Astrocyte of the hippocampus (primary cell): ENCODE results near the gene EML3.
A peak's percentile ranks its signal among the peaks of the same experiment; 100 is the strongest.
"Not testable (repeated sequence)": the region's sequence is repeated elsewhere in the genome, so short reads cannot be mapped to it uniquely, and the experiment has no call there.

Experiments used
- DNase-seq: peaks from one replicate; pipeline ENCODE4 v3.0.0; 2011; ENCODE audit warnings: low read depth, low spot score

Gene EML3

DNA sequence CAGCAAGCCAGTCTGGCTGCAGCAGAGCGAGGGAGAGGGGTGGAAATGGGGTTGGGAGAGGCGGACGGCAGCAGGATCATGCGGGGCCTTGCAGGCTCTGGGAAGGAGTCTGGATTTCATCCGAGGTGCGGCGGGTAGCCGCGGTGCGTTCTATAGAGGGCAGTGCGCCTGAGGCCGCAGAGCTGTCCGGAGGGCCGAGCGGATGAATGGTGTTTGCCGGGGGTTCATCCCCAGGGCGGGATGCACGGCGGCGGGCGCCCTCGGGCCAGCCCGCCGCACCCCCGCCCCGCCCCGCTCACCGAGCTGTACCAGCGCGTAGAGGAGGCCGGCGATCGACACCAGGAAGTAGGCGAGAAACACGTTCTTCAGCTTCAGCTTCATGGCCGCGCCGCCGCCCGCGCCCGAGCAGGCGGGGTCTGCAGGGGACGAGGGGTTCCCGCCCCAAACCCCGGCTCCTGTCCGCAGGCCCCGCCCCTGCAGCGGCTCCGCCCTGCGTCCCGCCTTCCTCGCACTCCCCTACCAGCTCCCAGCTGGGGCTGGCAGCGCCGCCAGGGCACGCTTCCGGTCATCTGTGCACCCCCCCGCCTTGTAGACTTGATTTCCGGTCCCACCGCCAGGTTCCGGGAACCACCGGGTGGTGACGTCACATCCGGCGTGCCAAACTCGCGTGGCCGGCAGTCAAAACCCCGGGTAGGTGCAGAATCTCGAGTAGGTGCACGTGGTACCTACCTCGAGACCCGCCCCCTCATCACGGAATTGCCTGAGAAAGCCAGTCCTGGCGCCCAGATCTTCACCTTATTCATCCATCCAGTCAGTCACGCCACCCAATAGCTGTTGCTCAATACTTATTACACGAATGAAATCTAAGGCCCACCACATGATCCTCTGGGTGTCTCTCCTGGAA lies 9.2 kb upstream of the EML3 start, which contains the start of gene B3GAT3:
B3GAT3 (minus strand) TSS at position 420 of the 904 bp plus-strand sequence; CDS start at position 381, 39 bp downstream.
- DNase-seq: peak; percentile 100

DNA sequence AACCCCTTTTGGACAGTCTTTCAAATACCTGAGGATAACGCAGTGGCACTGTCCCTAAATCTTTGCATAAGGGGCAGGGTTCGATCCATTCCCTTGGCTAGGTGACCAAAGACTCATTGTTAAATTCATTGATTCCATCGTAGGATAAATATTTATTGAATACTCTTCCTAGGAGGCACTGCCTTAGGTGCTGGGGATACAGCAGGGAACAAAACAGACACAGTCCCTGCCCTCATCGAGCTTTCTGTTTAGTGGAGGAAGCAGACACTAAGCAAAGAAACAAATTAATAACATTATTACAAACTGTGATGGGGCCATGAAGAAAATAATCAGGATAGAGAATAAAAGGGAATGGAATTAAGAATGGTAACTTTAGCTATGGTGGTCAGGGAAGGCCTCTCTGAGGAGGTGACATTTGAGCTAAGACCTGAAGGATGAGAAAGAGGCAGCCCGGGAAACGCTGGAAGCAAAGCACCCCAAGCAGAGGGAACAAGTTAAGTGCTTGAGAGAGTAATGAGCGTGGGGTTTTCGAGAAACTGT lies 8.5 kb upstream of the EML3 start:
- DNase-seq: no peak

DNA sequence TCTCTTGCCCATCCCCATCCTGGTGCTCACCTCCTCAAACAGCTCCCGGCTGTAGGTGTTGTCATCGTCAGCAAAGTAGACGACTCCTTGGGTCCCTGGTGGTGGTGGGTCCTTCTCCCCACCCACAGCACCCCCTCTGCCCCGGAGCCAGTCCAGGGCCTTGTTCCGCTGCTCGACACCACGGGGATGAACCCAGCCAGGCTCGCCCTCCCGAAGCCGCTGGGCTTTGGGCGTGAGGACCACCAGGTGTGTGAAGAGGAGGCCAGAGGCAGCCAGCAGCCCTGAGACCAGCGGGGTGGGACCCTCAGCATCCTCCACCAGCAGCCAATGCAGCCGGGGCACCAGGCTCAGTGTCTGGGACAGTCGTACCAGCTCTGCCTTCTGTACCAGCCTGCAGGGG lies 4.4 kb upstream of the EML3 start:
- not testable (repeated sequence) for DNase-seq

DNA sequence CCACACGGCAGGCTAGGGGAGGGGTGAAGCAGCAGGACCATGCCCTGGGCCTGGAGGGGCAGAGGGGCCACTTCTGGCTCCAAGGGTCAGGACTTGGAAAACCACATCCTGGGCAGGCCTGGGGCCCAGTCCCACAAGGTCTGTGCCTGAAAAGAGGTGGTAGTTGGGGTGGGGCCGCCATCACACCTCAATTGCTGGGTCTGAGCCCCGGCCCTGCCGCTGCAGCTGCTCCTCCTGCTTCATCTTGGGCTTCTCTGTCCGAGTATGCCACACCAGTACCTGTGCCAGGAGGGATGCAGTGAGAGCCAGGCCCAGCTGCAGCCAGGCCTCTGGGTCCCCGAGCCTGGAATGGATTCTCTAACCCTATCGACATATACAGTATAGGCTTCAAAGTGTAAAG lies 2.9 kb upstream of the EML3 start:
- no peak for DNase-seq

DNA sequence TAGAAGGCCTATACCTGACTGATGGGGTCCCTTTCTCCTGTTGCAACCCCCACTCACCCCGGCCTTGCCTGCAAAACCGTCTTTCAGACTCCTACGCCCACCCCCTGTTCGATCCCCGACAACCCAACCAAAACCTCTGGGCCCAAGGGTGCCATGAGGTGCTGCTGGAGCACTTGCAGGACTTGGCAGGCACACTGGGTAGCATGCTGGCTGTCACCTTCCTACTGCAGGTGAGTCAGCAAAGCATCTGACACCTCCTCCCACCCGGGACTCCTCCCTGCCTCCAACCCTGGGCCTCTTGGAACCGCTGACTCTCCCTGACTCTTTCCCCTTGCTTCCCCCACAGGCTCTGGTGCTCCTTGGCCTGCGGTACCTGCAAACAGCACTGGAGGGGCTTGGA lies 1.7 kb upstream of the EML3 start:
- no peak for DNase-seq

DNA sequence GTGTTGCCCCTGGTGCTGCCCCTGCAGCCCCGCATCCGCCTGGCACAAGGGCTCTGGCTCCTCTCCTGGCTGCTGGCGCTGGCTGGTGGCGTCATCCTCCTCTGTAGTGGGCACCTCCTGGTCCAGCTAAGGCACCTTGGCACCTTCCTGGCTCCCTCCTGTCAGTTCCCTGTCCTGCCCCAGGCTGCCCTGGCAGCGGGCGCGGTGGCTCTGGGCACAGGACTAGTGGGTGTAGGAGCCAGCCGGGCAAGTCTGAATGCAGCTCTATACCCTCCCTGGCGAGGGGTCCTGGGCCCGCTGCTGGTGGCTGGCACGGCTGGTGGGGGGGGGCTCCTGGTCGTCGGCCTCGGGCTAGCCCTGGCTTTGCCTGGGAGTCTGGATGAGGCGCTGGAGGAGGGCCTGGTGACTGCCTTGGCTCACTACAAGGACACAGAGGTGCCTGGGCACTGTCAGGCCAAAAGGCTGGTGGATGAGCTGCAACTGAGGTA lies 760 bp upstream of the EML3 start:
- no peak for DNase-seq

DNA sequence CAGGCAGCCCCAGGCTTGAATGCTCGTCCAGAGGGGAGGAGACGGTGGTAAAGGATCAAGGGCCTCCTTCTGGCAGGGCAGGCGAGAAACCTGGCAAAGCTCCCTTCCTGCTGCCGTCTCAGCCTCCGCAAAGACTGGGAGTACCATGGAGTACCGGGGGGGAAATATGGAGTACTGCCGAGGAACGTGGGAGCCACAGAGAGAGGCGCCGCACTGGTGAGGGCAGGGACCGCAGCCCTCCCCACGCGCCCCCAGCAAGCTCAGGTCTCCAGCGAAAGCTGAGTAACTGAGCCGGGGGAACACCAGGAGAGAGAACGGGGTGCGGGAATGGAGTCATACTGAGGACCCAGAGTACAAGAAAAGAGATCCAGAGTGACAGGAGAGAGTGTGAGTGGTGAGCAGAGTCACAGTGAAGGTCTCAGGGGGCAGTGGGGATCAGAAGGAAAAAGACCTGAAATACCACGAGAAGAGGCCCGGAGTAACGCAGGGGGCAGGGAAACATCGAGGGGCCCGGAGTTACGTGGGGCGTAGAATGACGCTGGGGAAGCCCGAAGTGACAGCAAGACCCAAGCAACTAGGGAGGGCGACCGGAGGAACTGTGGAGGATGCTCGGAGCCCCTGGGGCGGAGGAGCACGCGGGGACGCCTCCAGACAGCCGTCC lies 740 bp downstream of the EML3 start:
- DNase-seq: peak; percentile 87

DNA sequence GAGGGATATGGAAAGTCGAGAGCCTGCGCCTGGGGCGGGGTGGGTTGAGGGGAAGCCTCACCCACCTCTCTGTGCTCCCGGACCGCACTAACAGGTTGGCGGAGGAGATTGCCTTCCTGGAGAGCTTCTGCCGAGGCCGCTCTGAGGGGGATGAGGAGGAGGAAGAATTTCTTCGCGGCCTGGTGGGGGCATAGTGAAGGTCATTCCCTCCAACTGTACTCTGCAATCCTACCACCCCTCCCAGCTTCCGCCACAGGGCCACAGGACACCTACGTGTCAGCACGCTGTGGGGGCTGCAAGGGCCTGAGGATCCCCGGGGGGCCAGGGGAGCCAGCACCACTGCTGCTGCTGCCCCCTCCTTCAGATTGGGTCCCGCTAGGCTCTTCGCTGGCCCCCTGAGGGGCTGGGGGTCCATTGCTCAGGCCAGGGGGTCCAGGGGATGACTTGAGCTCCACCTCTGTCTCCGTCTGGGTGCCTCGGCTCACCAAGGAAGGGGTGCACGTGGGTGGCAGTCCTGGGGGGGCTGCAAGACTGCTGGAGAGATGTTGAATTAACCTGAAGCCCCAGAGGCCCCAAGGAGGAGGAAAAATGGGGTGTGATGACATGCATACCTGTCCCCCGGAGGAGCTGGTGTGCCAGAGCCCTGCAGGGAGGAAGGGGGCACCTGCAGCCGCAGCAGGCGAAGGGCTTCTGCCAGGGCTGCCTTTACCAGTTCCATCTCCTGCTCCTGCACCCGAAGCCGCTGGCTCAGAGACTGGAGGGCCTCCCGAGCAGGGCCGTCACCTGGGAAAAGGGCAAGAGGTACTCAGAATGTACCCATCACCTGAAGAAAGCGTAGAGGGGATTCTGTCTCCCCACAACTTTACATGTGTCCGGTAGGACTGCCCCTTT lies 1.5 kb downstream of the EML3 start:
- no peak for DNase-seq

DNA sequence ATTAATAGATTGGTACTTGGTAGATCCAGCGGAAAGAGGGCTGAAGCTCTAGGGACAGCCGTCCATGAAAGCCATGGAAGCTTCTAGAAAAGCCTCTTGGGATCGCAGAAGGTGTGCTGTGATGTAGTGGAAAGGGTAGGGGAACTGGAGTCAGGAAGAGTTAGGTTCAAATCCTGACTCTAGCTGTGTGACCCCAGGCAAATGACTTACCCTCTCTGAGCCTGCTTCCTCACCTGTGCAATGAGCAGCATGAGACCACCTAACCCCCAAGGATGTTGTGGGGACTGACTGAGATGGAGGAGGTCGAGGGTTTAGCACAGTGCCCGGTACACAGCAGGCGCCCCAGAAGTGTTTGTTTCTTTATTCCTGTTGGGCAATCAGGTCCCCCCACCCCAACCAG lies 2.2 kb downstream of the EML3 start:
- DNase-seq: no peak

DNA sequence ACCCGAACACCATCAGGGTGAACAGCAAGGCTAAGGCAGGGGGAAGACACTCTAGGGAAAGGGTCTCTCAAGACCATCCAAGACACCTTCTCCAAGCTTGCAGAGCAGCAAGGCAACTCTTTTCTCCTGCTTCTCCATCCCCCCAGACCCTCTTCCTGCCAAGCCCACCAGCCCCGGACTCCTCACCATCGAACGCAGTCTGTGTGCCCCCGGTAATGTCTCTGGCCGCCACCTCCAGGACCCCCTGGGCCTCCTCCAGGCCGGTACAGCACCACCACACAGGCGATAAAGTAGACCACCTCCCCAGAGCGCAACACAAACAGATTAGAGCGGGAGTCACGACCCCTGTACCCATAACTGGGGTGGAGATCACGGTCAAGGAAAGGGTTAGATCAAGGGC lies 3.8 kb downstream of the EML3 start:
- DNase-seq: no peak

DNA sequence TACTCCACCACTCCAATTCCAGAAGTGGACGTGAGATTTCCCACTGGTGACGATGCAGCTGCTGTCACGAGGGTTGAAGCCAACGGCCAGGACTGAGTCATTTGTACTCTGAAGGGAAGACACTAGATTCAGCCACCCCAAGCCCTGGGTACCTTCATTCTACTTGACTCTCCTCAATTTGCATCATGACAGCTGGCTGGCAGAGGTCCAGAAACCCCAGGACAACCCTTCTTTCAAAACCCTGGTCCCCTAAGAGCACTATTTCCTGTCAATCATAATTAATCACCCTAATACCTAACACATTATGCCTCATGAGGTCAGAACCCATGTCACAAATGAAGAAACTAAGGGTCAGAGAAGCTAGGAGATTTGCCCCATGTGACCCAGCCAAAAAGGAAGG lies 4.9 kb downstream of the EML3 start:
- DNase-seq: no peak

DNA sequence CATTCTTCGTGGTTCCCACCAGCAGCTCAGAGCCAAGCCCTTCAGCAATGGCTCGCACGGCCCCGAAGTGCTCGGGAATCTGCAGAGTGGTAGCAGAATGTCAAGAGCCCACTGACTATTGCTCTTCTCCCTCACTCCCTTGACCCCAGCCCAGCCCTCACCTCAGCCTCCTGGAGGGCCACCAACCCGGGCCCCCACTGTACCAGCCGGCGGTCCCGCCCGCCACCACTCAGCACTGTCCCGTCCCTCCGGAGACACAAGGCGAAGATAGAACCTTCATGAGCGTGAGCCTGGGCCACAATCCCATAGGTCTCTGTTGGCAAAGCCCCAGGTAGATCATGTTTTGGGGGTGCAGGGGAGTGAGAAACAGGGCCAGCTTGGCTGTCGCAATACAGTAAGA lies 6.7 kb downstream of the EML3 start:
- DNase-seq: no peak

DNA sequence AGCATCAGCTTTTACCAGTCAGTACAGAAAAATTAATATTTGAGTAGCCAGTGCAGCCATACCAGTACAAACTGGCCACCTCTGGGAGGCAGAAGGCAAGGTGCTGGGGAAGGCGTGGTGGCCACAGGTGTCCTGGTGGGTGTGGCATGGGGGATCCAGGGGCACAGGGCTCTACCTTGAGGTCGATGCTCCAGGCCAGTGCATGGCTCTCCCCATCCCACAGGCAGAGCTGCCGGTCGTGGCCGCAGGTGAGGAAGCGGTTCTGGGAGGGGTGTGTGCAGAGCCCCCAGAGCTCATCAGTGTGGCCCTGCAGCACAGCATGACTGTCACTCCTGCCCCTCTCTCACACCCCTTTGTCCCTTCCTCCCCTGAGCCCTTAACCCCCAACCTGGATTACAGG lies 7.1 kb downstream of the EML3 start:
- DNase-seq: no peak

DNA sequence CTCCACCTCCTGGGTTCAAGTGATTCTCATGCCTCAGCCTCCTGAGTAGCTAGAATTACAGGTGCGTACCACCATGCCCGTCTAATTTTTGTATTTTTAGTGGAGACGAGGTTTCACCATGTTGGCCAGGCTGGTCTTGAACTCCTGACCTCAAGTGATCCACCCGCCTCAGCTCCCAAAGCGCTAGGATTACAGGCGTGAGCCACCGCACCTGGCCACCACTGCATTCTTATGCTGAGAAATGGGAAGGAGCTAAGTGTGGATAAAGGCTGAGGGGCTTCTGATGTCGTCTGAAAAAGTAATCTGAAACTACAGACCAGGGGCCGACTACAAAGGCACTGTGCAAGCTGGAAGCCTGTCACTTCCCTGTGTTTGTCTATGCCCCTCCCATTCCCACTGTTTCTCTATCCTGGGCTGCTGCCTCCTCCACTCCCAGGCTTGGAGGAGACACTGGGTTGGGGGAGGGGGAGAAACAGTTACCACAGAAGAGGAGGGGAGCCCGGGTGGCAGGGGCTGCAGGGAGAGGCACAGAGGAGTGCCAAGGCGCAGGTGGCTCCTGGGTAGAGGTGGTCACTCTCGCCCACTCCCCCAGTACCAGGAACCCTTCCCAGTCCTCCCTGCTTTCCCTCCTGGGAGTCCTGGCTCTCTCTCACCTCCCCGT lies 8.0 kb downstream of the EML3 start:
- DNase-seq: peak; percentile 47

DNA sequence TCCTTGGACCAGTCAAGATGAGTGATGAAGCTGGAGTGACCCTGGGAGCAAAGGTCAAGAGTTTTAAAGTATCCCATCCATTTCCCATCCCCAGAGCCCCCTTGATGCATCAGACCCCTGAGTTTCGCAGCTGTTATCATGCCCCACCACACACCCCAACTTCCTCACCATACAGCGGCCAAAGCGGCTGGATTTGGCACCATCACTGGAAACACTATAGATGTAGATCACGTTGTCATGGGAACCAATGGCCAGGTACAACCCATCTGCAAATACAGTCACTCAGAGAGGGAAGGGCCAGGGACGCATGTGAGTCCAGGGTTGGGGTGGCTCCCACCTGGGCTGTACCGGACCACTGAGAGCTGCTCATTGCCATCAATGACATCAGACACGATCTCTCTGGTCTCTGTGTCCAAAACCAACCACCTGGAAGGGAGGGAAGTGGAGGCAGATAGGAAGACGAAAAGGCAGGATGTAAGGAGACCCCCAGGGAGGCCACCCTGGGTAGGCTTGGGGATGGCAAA lies 8.7 kb downstream of the EML3 start:
- no peak for DNase-seq

DNA sequence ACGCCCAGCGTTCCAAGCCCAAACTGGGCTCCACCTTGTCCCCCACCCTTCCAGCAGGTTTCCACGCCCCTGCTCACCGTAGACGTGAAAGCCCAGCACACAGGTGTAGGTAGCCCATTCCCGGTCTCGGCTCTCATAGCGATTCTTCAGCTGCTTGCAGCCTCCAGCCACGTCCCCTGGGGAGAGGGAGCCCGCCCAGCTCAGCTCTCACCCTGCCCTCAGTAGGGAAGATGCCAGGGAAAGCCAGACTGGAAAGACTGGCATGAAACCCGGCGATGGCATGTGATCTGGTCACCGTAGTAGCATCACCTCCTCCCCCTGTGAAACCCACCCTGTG lies 9.5 kb downstream of the EML3 start:
- no peak for DNase-seq

DNA sequence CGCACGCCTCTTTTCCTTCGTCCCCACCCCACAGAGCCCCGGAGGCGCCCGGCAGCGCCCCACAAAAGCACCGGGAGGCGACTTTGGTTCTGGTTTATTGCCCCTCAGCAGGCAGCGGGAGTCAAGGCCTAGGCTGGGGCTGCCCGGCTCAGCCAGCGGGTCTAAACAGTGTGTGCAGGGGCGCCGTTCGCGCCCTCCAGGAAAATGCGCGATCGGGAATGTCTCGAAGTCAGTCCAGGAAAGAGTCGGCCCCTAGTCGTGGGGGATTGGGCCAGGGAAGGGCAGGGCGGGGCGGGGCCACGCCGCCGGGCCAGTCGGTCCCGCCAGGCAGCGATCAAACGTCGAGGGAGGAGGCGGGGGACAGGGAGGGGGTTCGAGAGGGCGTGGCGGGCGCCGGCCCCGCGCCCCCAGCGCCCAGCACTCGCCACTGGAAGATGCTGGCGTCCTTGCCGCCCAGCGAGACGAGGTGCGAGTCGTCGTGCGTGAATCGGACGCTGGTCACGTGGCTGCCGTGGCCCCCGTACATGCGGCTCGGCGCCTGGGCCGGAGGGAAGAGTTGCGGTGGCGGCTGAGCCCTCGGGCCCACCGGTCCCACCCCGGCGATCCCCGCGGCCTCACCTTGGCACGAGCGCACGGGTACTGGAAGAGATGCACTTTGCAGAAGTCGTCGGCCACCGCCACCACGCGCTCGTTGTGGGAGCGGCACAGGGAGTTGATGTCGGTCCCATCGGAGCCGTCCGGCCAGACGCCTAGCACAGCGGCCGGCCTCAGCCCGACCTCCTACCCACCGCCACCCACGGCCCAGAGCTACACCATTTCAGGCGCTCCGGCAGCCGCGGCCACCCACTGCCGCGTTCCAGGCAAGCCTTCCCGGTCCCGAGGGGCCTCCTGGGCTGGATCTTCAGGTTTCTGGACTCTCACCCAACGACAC lies 10.2 kb downstream of the EML3 start:
- DNase-seq: peak; percentile 81

DNA sequence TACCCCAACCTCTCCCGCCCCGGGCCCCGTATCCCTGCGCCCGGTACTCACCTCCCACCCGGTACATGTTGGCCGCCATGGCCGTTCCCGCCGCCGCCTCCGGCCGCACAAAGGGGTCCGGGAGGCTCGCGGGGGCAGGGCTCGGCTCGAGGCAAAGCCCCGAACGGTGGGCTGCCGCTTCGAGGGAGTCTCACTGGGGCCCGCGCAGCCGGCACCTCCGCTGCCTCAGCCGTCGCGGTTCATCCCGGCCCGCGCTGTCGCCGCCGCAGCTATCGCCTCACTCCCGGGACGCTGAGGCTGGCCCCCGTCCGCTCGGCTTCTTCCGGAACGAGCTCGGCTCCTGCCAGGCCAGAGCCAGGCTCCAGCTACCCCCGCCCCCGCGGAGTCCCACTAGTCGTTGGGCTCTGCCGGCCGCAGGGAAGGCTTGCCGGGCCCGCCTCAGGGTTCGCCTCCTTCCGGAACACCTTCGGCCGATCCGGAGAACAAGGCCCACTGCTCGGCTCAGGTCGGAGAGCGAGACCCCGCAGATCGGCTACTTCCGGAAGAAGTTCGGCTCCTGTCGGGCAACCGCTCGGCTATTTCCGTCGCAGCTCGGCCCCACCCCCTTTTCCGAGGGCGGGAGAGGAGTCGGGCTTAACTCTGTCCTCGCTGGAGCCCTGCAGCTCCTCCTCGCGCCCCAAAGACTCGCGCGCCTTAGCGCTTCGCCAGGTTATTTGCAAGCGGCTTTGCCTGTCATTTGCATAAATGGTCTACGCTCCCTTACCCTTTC lies 11.0 kb downstream of the EML3 start, which contains the start of gene MTA2:
MTA2 (minus strand) TSS at position 494 of the 769 bp plus-strand sequence; CDS start at position 79, 415 bp downstream.
- DNase-seq: peak; percentile 99

DNA sequence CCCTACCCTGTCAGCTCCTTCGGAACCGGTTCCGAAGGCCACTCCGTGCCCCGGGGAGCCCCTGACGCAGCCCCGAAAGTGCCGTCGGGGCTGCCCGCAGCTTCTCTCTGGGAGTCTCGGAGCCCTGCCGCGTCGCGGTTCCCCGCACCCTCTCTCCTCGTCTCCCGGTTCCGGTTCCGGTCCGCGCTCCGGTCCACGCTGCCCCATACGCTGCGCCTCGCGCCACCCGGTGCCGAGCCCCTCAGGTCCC lies 11.5 kb downstream of the EML3 start:
- no peak for DNase-seq
